Loucy (cell line): ENCODE data around the gene UBE2G2.

Experiments
- H2AFZ ChIP-seq: fragments of 200-600 bp; sonication (generic); 2 replicates; pipeline ENCODE4 v1.6.0; 2016; ENCODE audit warnings: antibody characterized with exemption, mild to moderate bottlenecking, low read length, moderate library complexity
- H3F3A ChIP-seq: fragments of 200-600 bp; 2 replicates; pipeline ENCODE4 v1.6.0; 2016; ENCODE audit warnings: antibody characterized with exemption, low read depth, mild to moderate bottlenecking
- H3K27me3 ChIP-seq: fragments of 200-600 bp; sonication (generic); 2 replicates; pipeline ENCODE4 v1.6.1; 2014; ENCODE audit warnings: low read length, mild to moderate bottlenecking; ENCODE audit not compliant: insufficient read depth, poor library complexity, severe bottlenecking
- H3K36me3 ChIP-seq: fragments of 200-600 bp; sonication (generic); 2 replicates; pipeline ENCODE4 v1.6.1; 2016; ENCODE audit warnings: low read length; ENCODE audit not compliant: insufficient read depth
- H3K4me1 ChIP-seq: fragments of 200-600 bp; sonication (generic); 2 replicates; pipeline ENCODE4 v1.5.1; 2014; ENCODE audit warnings: low read length, mild to moderate bottlenecking; ENCODE audit not compliant: insufficient read depth, poor library complexity, severe bottlenecking
- H3K4me2 ChIP-seq: fragments of 200-600 bp; sonication (generic); 2 replicates; pipeline ENCODE4 v1.6.0; 2014; ENCODE audit warnings: antibody characterized with exemption, low read length, low read depth, mild to moderate bottlenecking; ENCODE audit not compliant: poor library complexity, severe bottlenecking
- H3K4me3 ChIP-seq: fragments of 200-600 bp; sonication (generic); 2 replicates; pipeline ENCODE4 v1.5.1; 2014; ENCODE audit warnings: low read length, mild to moderate bottlenecking, mixed read lengths; ENCODE audit not compliant: poor library complexity, severe bottlenecking
- H3K79me2 ChIP-seq: fragments of 200-600 bp; sonication (generic); 2 replicates; pipeline ENCODE4 v1.6.1; 2014; ENCODE audit warnings: low read length; ENCODE audit not compliant: insufficient read depth
- H3K9ac ChIP-seq: fragments of 200-600 bp; sonication (generic); 2 replicates; pipeline ENCODE4 v1.6.0; 2014; ENCODE audit warnings: mild to moderate bottlenecking, low read depth, low read length, moderate library complexity; ENCODE audit not compliant: poor library complexity, severe bottlenecking
- H3K9me2 ChIP-seq: fragments of 200-600 bp; sonication (generic); replicated peaks from 2 replicates; pipeline ENCODE4 v1.6.1; 2016; ENCODE audit warnings: low read depth, low read length, mixed read lengths
- H3K9me3 ChIP-seq: fragments of 200-600 bp; sonication (generic); 2 replicates; pipeline ENCODE4 v1.6.1; 2014; ENCODE audit warnings: mild to moderate bottlenecking, antibody characterized with exemption, low read length, low read depth; ENCODE audit not compliant: insufficient read depth
- H4K20me1 ChIP-seq: fragments of 200-600 bp; sonication (generic); 2 replicates; pipeline ENCODE4 v1.6.0; 2014; ENCODE audit warnings: antibody characterized with exemption, low read length, mild to moderate bottlenecking; ENCODE audit not compliant: insufficient read depth, poor library complexity, severe bottlenecking
- CTCF ChIP-seq: fragments of 200-600 bp; sonication (generic); conservative IDR thresholded peaks from 2 replicates; pipeline ENCODE4 v1.5.1; 2014; ENCODE audit warnings: mild to moderate bottlenecking, antibody characterized with exemption, low read length
- EZH2phosphoT487 ChIP-seq: fragments of 200-600 bp; IDR thresholded peaks from 2 replicates; pipeline ENCODE4 v1.6.1; 2018; ENCODE audit warnings: antibody characterized with exemption, mild to moderate bottlenecking, moderate library complexity, borderline replicate concordance

UBE2G2 gene

GRCh38 chr21:44724196-44724595 lies 77.4 kb downstream of the UBE2G2 start:
- Histone ChIP-seq H3K9ac (no peak overlapping the region), H3K27me3 (no peaks in the 10 kb centered on the region), H3K9me2 (no peaks in the 10 kb centered on the region), H4K20me1 (no peaks in the 10 kb centered on the region), H3K4me2 (no peak overlapping the region), H2AFZ (no peak overlapping the region), H3K9me3 (no peaks in the 10 kb centered on the region), H3K36me3 (no peaks in the 10 kb centered on the region), H3K79me2 (no peaks in the 10 kb centered on the region), H3F3A (no peaks in the 10 kb centered on the region), H3K4me1 (peaks cover 9% of the 10 kb centered on the region), H3K4me3 (no peak overlapping the region)
- TF ChIP-seq CTCF, result no peak
- no peak for TF ChIP-seq EZH2phosphoT487

GRCh38 chr21:44723177-44724131 lies 78.2 kb downstream of the UBE2G2 start:
- Histone ChIP-seq H2AFZ (peak overlapping the region; percentile 72), H3F3A (no peaks in the 10 kb centered on the region), H3K4me2 (peak overlapping the region; percentile 66), H3K4me1 (peaks cover 9% of the 10 kb centered on the region), H3K9ac (peak overlapping the region; percentile 37), H3K4me3 (peak overlapping the region; percentile 54), H3K27me3 (no peaks in the 10 kb centered on the region), H3K9me2 (no peaks in the 10 kb centered on the region), H3K36me3 (no peaks in the 10 kb centered on the region), H4K20me1 (no peaks in the 10 kb centered on the region), H3K9me3 (no peaks in the 10 kb centered on the region), H3K79me2 (no peaks in the 10 kb centered on the region)
- TF ChIP-seq EZH2phosphoT487 (no peak), CTCF (no peak)

GRCh38 chr21:44722731-44723130 lies 78.9 kb downstream of the UBE2G2 start:
- Histone ChIP-seq H3K36me3 (no peaks in the 10 kb centered on the region), H3K27me3 (no peaks in the 10 kb centered on the region)

More at GRCh38 chr21:44722731-44723130, 78.9 kb downstream of the UBE2G2 start:
- Histone ChIP-seq H3K9ac (peak overlapping the region; percentile 37), H3K4me2 (peak overlapping the region; percentile 66), H2AFZ (peak overlapping the region; percentile 72), H3K4me3 (peak overlapping the region; percentile 54), H3K9me2 (0 out of 2 replicates have a peak, but pooled peaks cover 3% of the 10 kb centered on the region), H3K9me3 (no peaks in the 10 kb centered on the region), H3K79me2 (no peaks in the 10 kb centered on the region), H4K20me1 (no peaks in the 10 kb centered on the region), H3F3A (no peaks in the 10 kb centered on the region), H3K4me1 (peaks cover 9% of the 10 kb centered on the region)
- TF ChIP-seq CTCF, result no peak
- no peak for TF ChIP-seq EZH2phosphoT487
